Hepatocyte (in vitro differentiated cells): ENCODE results near the gene PAPOLG.

Experiments used
- EZH2 ChIP-seq: fragments of 200-600 bp; sonication (generic); IDR thresholded peaks from 2 replicates; pipeline ENCODE4 v1.6.1; 2016; ENCODE audit warnings: antibody characterized with exemption, mild to moderate bottlenecking, borderline replicate concordance
- TF ChIP-seq, protein P1 (sequence below): fragments of 200-600 bp; sonication (generic); IDR thresholded peaks from 2 replicates; pipeline ENCODE4 v1.5.1; 2016; ENCODE audit warnings: antibody characterized with exemption, mild to moderate bottlenecking; ENCODE audit not compliant: poor library complexity

DNA sequence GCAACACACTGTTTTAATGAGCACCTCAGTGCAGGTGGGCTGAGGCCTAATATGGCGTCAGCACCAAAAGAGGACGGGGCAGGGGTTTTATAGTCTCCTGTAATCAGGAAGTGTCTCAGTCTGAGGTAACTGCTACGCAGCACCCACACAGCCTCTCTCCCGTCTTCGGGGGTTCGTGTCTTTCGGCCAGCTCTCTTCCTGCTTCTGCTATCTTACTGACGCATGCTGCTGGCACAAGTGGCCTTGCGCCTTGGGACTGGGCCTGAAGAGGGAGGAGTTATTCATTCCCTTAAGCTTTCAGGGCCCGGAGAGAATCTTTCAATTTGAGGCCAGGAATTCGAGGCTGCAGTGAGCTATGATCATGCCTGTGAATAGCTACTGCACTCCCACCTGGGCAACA is 14.5 kb upstream of the PAPOLG start:
- TF ChIP-seq, protein P1, sequence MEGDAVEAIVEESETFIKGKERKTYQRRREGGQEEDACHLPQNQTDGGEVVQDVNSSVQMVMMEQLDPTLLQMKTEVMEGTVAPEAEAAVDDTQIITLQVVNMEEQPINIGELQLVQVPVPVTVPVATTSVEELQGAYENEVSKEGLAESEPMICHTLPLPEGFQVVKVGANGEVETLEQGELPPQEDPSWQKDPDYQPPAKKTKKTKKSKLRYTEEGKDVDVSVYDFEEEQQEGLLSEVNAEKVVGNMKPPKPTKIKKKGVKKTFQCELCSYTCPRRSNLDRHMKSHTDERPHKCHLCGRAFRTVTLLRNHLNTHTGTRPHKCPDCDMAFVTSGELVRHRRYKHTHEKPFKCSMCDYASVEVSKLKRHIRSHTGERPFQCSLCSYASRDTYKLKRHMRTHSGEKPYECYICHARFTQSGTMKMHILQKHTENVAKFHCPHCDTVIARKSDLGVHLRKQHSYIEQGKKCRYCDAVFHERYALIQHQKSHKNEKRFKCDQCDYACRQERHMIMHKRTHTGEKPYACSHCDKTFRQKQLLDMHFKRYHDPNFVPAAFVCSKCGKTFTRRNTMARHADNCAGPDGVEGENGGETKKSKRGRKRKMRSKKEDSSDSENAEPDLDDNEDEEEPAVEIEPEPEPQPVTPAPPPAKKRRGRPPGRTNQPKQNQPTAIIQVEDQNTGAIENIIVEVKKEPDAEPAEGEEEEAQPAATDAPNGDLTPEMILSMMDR, result no peak
- no peak for TF ChIP-seq EZH2
